Glomerular visceral epithelial cell (primary cell): ENCODE results near the gene MRPL1.
"Not testable (repeated sequence)": the region's sequence is repeated elsewhere in the genome, so short reads cannot be mapped to it uniquely, and the experiment has no call there.

Experiments used
- DNase-seq: peaks from one replicate; pipeline ENCODE4 v3.0.0-alpha.2; 2016; ENCODE audit errors: extremely low spot score

MRPL1 gene

GRCh38 chr4:77913348-77913747, 50.7 kb downstream of the MRPL1 start:
- DNase-seq: no peak

GRCh38 chr4:77917075-77917474, 54.4 kb downstream of the MRPL1 start:
- DNase-seq: no peak

- DNase-seq: no peak
Measured at GRCh38 chr4:77917601-77918000, 55.0 kb downstream of the MRPL1 start.

DNA sequence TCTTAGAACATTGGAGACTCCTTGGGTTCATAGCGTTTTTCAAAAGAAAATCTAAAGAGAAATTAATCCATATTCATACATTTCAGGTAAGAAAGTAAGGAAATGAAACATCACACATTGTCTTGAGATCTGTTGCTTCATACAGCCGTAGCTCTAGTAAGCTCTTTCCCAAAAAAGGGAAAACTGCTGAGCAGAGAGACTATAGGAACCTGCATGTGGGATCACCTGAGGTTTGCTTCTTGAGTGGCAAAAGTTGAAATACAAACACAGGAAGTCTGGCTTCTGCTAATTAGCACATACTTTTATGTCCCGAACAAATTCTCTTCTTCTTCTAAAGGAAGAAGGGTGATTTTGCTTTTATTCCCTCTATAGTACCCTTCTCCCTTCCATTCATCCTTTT, 57.7 kb downstream of the MRPL1 start:
- no peak for DNase-seq

- DNase-seq: peak; percentile 68
Measured at GRCh38 chr4:77921701-77922100, 59.1 kb downstream of the MRPL1 start.

DNA sequence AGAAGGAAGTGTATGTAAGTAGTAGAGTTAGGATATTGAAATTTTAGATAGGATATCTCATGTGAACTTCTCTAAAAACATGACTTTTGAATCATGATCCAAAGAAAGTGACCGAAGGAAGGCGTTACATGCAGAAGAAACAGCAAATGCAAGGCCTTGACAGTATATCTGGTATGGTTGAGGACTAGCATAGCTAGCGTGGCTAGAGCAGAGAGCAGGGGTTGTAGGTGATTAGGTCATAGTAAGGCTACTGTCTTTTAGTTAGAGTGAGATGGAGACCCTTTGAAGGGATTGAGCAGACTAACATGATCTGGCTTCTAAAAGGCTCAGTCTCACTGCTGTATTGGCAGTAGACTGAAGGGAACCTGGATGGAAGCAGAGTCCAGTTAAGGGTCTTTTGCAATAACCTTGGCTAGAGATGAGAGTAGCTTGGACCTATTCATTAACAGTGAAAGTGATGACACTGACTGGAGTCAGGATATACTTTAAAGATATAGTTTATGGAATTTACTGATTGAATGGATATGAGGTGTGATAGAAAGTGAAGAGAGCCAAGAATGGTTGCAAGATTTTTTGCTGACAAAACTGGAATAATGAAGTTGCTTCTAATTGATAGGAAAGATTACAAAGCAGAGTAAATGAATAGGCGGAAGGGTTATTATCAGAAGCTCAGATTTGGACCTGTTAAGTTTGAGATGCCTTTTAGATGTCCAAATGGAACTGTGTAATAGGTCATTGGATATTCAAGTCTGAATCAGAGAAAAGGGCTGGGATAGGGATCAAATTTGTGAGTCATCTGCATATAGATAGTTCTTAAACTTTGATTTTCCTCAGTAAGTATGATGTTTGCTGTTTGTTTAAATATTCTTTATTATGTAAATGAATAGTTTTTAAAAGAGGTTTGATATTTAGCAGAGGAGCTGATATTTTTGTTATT, 59.8 kb downstream of the MRPL1 start:
- no peak for DNase-seq

GRCh38 chr4:77927991-77928925, 65.6 kb downstream of the MRPL1 start:
- DNase-seq: peak; percentile 10

DNA sequence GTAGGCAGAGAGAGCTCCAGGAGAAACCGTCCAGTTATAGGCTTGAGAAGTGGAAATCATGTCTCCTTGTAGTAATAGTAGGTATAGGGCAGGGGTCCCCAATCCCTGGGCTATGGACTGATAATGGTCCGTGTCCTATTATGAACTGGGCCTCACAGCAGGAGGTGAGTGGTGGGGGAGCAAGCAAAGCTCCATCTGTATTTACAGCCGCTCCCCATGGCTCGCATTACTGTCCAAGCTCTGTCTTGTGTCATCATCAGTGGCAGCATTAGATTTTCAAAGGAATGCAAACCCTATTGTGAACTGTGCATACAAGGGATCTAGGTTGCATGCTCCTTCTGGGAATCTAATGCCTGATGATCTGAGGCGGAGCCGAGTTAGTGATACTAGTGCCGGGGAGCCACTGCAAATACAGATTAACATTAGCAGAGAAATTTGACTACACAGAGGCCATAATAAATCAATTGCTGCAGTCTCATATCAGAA, 67.6 kb downstream of the MRPL1 start:
- no peak for DNase-seq

GRCh38 chr4:77930876-77931275, 68.2 kb downstream of the MRPL1 start:
- DNase-seq: no peak

GRCh38 chr4:77931452-77932135, 69.0 kb downstream of the MRPL1 start:
- DNase-seq: no peak

DNA sequence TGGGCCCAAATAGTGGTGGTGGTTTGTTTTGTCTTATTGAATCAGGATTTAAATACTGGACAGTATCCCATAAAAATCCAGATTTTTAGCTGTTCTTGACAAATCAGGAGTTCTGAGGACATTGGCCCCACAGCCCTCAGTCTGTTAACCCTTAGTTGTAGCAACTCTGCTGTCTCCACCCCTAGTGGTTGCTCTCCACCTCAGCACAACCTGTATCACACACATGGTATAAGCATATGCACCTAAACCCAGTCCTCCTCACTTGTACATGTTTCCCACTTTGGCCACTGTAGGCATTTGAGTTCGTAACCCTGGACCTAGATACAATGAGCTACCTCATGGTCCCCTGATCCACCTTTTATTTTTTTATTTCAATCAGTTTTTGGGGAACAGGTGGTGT, 75.9 kb downstream of the MRPL1 start:
- no peak for DNase-seq

DNA sequence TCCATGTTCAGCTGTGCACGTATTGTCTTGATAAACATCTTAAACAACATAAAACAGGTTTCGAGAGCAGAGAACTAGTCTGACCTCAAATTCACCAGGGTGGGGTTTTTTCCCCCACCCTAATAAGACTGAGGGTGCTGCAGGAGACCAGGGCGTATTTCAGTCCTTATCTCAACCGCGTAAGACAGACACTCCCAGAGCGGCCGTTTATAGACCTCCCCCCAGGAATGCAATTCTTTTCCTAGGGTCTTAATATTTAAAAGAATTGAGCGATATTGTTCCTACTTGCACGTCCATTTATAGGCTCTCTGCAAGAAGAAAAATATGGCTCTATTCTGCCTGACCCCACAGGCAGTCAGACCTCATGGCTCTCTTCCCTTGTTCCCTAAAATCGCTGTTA, 83.3 kb downstream of the MRPL1 start:
- DNase-seq: not testable (repeated sequence)

DNA sequence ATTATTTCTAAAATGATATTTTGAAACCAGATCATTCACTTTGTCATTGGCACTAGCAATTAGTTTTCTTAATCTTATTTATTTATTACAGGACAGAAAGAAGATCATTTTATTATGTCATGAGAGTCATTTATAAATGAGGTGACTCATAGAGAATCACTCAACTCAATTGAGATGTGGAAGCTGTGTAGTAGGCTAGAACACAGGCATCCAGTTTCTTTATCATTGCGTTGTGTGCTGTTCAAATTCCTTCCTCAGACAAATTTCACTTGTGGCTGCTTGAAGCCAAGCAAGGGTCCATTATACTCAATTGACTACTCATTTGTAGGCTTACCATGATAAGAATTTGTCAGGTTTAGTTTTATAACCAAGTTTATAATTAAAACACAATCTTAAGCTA, 87.6 kb downstream of the MRPL1 start:
- DNase-seq: no peak

DNA sequence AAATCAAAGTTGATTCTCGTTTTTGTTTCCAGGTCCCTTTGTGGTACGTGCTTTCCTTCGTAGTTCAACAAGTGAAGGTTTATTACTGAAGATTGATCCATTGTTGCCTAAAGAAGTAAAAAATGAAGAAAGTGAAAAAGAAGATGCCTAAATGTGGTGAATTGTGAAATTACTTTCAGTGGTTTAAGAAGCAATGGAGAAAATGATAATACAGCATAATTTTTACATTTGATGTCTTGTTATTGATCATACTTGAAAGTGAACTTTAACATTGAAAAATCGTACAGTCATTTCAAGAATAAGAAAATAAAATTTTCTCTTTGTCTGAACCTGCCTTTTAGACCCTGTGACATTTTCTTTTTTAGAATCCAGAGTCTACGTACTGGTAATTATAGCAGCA, 89.8 kb downstream of the MRPL1 start:
- no peak for DNase-seq

- DNase-seq: no peak
Measured at GRCh38 chr4:77954690-77955089, 92.1 kb downstream of the MRPL1 start.

DNA sequence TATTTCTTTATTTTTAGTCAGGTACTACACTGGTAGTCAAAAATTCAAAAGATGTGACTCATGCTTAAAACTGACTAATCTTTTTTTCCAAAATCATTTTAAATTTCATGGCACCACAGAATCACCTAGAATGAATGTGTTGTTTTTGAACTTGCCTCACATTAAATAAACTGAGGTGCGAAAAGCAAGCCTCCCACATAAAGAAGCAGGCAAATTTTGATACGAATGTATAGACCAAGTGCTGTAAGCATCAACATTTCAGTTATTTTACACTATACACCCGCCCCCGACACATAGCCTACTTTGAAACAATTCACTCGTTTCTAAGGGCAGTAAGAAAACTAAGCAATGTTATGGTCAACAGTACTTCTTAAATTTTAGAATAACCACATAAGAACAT, 94.3 kb downstream of the MRPL1 start:
- DNase-seq: no peak

DNA sequence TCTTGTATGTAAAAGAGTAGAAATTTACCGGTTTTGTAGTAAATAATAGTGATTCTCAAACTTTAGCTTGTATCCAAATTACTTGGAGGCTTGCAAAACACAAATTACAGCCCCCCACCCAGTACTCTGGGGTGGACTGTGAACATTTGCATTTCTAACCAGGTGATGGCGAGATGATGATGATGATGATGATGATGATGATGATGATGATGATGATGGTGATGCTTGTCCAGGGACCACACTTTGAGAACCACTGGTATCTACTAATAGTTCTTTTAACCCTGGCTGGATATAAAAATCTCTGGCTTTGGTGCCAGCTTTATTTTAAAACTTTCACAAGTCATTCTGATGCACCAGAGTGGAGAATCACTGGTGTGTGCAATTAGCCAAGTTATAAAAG, 96.3 kb downstream of the MRPL1 start:
- no peak for DNase-seq

DNA sequence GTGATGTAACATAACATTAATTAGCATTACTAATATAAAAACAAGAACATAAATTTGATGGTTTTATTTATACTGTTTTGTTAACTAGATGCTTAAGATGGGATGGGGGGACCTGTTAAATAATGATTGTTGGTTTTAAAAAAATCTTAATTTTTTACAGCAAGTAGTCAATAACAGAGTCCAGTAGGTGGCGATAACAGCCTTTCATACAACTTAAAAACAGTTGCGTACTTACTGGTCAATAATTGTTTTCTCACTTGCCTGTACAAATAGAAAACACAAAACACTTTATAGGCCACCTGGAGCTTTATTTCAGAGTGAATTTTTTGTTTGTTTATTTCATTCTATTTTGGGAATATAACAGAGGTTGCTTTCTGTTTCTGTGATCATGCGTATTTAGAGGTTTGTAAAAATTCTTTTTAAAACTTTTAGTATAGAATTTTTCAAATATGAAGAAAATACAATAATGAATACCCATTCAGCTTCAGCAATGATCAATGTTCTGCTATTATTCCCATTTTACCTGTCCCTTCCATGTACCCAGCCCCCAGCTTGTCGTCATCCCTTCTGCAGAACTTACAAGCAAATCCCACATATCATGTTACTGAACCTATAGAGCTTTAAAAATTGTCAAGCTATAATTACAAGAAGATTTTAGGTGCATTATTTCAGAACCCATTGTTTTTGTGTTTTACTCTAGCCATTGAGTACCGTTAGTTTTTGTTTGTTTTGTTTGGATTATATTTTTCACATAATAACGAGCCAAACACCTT, 97.1 kb downstream of the MRPL1 start:
- DNase-seq: peak; percentile 45

- no peak for DNase-seq
Measured at GRCh38 chr4:77960367-77960766, 97.7 kb downstream of the MRPL1 start.

DNA sequence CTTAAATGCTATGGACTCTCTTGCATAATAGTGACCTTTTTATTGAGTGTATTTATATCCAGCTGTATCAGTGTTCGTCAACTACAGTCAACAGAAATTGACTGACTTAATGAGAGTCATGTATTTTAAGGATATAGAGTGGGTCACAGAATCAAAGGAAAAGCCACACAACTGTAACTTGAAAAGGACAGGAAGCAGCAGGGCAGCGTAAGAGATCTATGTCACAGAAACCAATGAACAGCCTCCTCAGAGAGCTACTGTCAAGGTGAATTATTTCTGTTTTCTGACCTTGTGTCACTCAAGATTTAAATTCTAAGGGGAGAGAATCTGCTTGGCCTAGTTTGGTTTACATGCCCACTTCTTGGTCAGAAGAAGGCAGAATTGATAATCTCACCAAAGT, 100.4 kb downstream of the MRPL1 start:
- DNase-seq: no peak

- not testable (repeated sequence) for DNase-seq
Measured at GRCh38 chr4:77973657-77974056, 111.0 kb downstream of the MRPL1 start.
